IPS-NIHi7 (cell line): Measurements from ENCODE around the gene NFASC.
A peak's percentile ranks its signal among the peaks of the same experiment; 100 is the strongest.

Experiments
- DNase-seq: peaks from one replicate; pipeline ENCODE4 v3.0.0; 2012; ENCODE audit warnings: mixed read lengths; ENCODE audit errors: extremely low spot score

NFASC gene

DNA sequence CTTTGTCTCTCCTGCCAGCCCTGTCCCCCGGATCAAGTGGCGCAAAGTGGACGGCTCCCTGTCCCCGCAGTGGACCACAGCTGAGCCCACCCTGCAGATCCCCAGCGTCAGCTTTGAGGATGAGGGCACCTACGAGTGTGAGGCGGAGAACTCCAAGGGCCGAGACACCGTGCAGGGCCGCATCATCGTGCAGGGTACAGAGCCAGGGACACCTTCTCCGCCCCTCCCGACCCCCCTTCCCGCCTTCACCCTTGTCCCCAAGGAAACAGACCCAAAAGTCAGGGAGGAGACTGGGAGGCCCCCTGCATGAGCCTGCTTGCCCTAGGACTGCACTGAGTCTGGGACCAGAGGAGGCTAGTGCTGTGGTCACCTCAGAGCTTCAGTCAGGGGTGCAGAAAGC, 190.6 kb downstream of the NFASC start:
- no peak for DNase-seq

DNA sequence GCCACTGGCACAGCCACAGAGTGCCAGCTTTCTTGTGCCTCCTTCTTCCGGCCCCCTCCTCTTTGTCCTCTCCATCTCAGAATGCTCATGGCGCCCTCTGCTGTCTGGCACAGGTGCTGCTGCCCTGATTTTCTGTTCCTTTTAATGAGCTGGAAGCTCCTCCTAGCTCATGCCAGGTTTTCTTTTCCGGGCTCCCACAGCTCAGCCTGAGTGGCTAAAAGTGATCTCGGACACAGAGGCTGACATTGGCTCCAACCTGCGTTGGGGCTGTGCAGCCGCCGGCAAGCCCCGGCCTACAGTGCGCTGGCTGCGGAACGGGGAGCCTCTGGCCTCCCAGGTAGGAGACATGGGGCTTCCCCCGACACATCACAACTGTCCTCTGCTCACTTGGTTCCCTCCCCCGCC, 191.0 kb downstream of the NFASC start:
- peak; percentile 93 for DNase-seq

DNA sequence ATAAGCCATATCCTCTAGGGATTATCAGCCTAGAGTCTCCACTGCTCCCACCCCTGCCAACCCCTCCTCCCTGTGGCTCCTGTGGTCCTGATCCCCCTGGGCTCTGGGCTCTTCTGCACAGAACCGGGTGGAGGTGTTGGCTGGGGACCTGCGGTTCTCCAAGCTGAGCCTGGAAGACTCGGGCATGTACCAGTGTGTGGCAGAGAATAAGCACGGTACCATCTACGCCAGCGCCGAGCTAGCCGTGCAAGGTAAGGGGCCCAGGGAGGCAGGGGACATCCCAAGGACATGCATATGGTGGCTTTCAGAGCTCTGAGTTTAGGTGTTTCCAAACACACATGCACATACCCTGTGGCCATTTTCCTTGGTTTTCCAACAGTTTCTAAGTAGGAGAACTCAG, 191.7 kb downstream of the NFASC start:
- DNase-seq: no peak

DNA sequence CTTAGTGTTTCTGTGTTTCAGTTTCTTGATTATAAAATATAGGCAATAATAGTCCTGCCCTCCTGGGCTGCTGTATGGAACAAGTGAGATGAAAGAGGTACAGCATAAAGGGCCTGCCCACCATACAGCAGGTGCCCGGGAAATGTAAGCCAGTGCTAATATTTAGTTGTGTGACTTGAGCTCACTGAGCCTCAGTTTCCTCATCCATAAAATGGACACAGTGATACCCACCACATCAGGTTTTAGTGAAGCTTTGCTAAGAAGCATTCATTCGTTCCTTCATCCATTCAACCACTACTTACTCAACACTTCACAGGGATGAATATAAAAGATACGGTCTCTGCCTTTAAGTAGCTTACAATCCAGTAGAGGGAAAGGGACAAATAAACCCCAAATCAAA, 192.2 kb downstream of the NFASC start:
- no peak for DNase-seq

DNA sequence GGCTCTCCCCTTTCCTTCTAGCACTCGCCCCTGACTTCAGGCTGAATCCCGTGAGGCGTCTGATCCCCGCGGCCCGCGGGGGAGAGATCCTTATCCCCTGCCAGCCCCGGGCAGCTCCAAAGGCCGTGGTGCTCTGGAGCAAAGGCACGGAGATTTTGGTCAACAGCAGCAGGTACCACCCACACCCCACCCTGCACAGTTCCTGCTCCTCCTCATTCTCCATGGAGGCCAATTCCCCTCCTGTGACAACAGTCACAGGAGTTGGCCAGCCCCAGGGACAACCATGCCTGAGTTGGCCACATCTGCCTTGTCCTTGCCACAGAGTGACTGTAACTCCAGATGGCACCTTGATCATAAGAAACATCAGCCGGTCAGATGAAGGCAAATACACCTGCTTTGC, 193.6 kb downstream of the NFASC start:
- no peak for DNase-seq

DNA sequence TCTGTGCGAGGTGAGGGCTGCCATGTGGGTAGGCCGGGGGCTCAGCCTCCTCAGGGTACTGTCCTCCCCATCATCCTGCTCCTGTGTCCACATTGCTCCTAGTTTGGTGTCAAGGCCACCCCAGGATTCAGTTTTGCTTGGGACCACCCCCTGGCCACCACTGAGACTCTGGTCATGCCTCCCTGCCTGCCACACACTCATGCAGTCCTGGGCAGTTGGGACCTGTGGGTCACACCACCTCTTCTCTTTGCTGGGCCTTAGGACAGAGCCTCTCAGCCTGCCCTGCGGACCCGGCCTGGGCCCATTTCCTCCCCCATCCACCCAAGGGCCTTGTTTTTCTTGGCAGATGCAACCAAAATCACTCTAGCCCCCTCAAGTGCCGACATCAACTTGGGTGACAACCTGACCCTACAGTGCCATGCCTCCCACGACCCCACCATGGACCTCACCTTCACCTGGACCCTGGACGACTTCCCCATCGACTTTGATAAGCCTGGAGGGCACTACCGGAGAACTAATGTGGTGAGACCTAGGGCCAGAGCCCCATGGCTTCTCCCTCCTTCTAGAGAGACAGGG, 194.2 kb downstream of the NFASC start:
- no peak for DNase-seq

DNA sequence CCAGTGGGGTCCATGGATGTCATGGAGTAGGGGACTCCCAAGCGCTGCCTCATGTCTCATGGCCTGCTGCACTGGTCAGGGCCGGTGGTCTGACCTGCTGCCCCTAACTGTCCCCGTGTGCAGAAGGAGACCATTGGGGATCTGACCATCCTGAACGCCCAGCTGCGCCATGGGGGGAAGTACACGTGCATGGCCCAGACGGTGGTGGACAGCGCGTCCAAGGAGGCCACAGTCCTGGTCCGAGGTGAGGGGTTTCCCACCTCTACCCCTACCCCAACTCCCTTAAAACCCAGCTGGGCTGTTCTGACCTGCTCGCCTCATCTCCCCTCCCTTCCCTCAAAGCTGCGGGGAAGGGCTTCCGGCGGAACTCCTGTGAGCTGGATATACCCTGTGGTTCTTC, 195.0 kb downstream of the NFASC start:
- DNase-seq: no peak

DNA sequence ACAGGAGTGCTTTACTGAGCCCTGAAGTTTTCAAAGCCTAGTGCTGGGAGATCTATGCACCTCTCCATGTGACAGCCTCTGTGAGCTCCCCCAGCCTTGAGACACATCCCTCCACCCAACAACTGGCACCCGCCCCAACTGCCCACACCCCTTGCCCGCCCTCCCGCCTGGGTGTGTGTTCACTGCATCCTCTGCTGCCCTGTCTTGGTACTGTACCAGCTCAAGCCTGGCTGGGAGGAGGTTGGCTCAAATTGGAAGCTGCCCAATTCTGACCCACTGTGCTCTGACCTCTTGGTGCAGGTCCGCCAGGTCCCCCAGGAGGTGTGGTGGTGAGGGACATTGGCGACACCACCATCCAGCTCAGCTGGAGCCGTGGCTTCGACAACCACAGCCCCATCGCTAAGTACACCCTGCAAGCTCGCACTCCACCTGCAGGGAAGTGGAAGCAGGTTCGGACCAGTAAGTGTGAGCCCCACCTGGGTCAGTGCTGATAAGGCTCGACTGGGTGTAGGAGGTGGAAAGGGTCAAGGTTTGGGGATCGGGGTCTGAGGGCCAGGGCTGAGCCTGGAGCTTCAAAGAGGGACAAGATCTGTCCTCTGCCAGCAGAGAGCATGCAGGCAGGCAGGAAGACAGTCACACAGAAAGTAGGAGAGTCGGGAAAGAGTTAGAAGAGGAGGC, 195.6 kb downstream of the NFASC start:
- peak; percentile 50 for DNase-seq

DNA sequence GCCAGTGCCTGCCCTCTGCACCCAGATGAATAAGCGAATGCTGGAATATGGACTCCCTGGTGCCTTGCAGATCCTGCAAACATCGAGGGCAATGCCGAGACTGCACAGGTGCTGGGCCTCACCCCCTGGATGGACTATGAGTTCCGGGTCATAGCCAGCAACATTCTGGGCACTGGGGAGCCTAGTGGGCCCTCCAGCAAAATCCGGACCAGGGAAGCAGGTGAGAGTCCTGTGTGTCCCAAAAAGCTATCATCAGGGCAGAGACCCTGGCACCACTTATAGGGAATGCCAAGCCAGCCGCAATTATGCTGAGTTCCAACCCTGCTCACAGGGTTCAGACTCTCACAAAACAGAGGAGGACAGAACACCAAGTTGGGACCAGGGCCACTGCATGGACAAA, 196.4 kb downstream of the NFASC start:
- no peak for DNase-seq

DNA sequence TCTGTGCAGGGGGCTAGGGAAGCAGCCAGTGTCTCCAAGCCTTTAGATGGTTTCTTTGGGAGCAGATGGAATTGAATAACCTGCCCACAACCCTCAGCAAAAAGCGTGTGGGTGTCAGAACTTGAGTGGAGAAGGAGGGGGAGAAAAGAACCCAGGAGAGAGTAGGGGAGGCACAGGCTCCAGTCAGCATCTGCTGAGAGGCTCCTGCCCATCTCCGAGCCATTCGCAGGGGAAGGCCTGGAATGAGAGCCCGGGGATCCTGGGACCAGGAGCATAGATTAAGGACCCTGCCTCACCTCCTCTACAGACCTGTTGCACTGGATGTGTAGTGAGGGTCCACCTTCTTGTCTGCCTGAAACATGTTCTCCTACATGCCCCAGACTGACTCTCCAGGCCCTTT, 197.3 kb downstream of the NFASC start:
- DNase-seq: no peak

DNA sequence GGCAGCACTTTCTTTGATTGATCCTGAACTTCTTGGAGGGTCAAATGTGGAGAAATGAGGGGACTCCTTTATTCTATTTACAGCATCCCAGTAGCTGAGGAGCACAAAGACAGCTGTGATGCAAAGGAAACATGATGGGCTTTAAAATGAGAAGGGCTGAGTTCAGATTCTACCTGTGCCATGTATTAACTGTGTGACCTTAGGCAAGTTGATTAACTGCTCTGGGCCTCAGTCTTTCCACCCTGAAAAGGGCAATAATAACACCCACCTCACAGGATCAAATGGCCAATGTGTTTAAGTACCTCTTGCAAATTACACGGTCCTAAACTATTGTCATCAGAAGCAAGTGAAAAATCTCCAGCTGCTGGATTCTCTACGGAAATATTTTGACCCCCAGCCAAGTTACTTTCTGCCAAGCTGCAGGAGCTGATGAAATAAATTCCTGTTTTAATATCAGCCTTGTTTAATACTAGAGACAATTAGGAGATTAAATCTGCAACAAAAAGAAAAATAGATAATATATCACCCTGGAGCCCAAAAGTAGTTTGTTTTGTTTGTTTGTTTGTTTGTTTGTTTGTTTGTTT, 197.9 kb downstream of the NFASC start:
- DNase-seq: no peak

DNA sequence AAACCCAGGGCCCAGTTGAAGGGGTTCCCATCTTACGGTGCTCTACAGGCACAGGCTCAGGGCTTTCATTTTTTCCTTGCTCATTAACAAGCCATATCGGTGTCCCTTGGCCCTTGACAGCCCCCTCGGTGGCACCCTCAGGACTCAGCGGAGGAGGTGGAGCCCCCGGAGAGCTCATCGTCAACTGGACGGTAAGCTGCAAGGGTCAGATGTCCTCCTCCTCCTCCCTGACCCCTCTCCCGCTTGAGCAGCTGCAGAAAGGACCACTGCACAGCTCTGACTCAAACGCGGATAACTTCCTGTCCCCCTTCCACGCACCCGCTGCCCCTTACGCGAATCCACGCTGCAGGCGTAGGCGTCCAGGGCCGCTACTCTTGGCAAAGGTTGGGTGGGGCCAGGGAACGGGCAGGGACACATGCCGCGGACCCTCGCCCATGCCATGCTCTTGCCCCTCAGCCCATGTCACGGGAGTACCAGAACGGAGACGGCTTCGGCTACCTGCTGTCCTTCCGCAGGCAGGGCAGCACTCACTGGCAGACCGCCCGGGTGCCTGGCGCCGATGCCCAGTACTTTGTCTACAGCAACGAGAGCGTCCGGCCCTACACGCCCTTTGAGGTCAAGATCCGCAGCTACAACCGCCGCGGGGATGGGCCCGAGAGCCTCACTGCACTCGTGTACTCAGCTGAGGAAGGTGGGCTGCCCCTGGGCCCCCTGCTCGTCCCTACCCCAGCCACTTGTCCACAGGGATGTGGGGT, 198.9 kb downstream of the NFASC start:
- DNase-seq: no peak

DNA sequence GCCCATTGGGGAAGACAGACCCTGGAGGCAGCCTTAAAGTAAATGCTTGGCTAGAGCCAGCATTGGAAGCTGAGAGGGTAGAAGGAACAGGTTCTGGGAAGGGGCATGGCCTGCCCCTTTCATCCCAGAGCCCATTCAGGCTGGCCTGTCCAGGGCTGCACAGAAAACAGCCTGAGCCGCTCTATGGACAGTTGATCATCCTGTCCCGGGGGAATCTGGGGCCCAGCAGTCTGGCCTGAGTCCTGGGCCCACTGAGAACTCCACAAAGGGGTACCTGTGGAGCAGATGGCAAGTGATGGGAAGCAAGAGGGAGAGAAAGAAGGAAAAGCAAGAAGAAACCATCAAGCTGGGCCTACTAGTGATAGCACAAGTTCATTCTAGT, 200.4 kb downstream of the NFASC start:
- no peak for DNase-seq

DNA sequence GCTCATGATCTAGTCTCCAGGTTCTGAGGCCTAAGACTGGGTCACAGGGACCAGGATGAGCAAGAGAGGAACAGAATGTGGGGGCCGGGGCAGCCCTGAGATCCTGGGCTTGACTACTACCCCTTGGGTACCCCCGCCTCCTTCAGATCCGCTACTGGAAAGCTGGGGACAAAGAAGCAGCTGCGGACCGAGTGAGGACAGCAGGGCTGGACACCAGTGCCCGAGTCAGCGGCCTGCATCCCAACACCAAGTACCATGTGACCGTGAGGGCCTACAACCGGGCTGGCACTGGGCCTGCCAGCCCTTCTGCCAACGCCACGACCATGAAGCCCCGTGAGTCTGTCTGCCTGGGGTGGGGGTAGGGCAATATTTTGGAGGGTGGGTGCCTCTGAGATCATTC, 201.1 kb downstream of the NFASC start:
- DNase-seq: no peak

DNA sequence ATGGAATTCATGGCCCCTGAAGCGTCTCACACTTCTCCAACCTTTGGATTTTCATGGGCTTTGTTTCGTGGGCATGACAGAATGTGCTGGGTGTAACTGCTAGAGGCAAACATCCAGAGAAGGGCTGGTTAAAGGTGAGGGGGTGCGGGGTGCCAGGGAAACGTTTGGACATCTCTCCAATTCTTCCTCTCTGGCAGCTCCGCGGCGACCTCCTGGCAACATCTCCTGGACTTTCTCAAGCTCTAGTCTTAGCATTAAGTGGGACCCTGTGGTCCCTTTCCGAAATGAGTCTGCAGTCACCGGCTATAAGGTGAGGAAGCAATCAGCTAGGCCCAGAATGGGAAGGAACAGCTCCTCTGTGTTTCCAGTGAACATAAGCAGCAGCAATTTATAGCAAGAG, 201.6 kb downstream of the NFASC start:
- no peak for DNase-seq
